22Rv1 (cell line): ENCODE data around the gene CCDC178.

ENCODE experiments used
- ZFX ChIP-seq: fragments of 450-650 bp; IDR thresholded peaks from 2 replicates; pipeline ENCODE4 v1.6.1; 2017; ENCODE audit warnings: antibody characterized with exemption, borderline replicate concordance
- TF ChIP-seq, protein P1 (sequence below): fragments of 450-650 bp; IDR thresholded peaks from 2 replicates; pipeline ENCODE4 v1.5.1; 2017; ENCODE audit warnings: mild to moderate bottlenecking

DNA sequence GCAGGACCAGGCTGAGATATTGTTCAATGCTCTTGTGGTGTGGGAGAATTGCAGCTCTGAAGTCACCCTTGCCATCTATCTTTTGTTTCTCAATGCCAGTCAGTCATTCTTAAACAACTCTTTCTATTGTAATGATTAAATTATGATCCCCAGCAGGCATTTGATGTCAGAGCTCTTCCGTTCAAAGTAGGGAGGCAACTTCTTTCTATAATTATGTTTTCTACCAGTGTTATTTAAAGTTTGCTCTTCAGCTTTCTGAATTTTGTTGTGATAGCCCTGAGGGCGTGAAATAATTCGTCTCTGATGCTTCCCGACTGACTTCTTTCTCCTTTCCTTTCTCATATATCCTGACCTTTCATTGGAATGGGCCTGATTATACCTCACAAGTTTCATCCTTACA lies 506.3 kb downstream of the CCDC178 start:
- TF ChIP-seq, protein P1, sequence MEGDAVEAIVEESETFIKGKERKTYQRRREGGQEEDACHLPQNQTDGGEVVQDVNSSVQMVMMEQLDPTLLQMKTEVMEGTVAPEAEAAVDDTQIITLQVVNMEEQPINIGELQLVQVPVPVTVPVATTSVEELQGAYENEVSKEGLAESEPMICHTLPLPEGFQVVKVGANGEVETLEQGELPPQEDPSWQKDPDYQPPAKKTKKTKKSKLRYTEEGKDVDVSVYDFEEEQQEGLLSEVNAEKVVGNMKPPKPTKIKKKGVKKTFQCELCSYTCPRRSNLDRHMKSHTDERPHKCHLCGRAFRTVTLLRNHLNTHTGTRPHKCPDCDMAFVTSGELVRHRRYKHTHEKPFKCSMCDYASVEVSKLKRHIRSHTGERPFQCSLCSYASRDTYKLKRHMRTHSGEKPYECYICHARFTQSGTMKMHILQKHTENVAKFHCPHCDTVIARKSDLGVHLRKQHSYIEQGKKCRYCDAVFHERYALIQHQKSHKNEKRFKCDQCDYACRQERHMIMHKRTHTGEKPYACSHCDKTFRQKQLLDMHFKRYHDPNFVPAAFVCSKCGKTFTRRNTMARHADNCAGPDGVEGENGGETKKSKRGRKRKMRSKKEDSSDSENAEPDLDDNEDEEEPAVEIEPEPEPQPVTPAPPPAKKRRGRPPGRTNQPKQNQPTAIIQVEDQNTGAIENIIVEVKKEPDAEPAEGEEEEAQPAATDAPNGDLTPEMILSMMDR: no peak
- TF ChIP-seq ZFX: no peak
